ENCODE results near the gene FAM3D. TPM values are rescaled to one million over a fixed set of nuclear protein-coding genes. Genes with fewer than 3 reads are reported as not detected.

The FAM3D gene
- polyA plus RNA-seq, 5 donors = 2.6 to 4.8 (median 3.7) TPM

- DNase-seq = no peak
Observed at GRCh38 chr3:58596834-58597518, 69.6 kb downstream of the FAM3D start.

- DNase-seq = no peak
Observed at GRCh38 chr3:58594117-58594516, 72.5 kb downstream of the FAM3D start.

GRCh38 chr3:58591517-58592510 is 74.8 kb downstream of the FAM3D start:
- no peak for DNase-seq

GRCh38 chr3:58588030-58588614 is 78.5 kb downstream of the FAM3D start:
- peak in 1 of 2 donors; percentile 55 for DNase-seq

- no peak for DNase-seq
Observed at GRCh38 chr3:58586776-58587192, 79.8 kb downstream of the FAM3D start.

- DNase-seq = no peak
Observed at GRCh38 chr3:58585994-58586393, 80.6 kb downstream of the FAM3D start.

- peak; percentile 63 to 74 for DNase-seq
Observed at GRCh38 chr3:58585005-58585786, 81.4 kb downstream of the FAM3D start.

- no peak for DNase-seq
Observed at GRCh38 chr3:58584690-58585004, 81.9 kb downstream of the FAM3D start.

Other genes with a start within 250 kb of the FAM3D start
- 10 to 100 TPM; 76.4 to 96.3 (median 85.3) TPM for gene PDHB, start 232.9 kb downstream of the FAM3D start, polyA plus RNA-seq (ENCODE audit: insufficient read depth in 1 of 5, insufficient read length in 5 of 5, low replicate concordance in 1 of 5)
- 10 to 100 TPM; 15.3 to 25.3 (median 19.3) TPM for gene KCTD6, start 174.7 kb downstream of the FAM3D start, polyA plus RNA-seq (ENCODE audit: insufficient read depth in 1 of 5, insufficient read length in 5 of 5, low replicate concordance in 1 of 5)
- gene ACOX2, start 129.6 kb downstream of the FAM3D start, polyA plus RNA-seq (ENCODE audit: insufficient read depth in 1 of 5, insufficient read length in 5 of 5, low replicate concordance in 1 of 5) = 10 to 100 TPM; 43.3 to 62.0 (median 51.1) TPM
- 1 to 10 TPM in 3 of 5 donors, under 1 TPM in 2; 0.77 to 1.4 (median 1.3) TPM for gene FAM107A, start 89.4 kb downstream of the FAM3D start, polyA plus RNA-seq (ENCODE audit: insufficient read depth in 1 of 5, insufficient read length in 5 of 5, low replicate concordance in 1 of 5)

Data from right lung (tissue), 5 donors.